ENCODE measurements around the gene DGKI. TPM values are rescaled to one million over a fixed set of nuclear protein-coding genes. Genes with fewer than 3 reads are reported as not detected.

The DGKI gene
- total RNA-seq, 1 experiment from 2014 or later: 0.55 TPM

- H3T11ph ChIP-seq (ENCODE audit: low read length): no peak overlapping the region
- H2BK12ac ChIP-seq (ENCODE audit: insufficient read length, low read depth, low read length): no peak overlapping the region
- H3K56ac ChIP-seq (ENCODE audit: insufficient read length, low read depth, low read length): no peak overlapping the region
- H4K91ac ChIP-seq (ENCODE audit: insufficient read length, low read depth, low read length): no peak overlapping the region
- peaks cover 0 to 1% of the 10 kb centered on the region in 2 experiments; a peak in 1 of 5 replicates for H3K9me3 Mint-ChIP-seq
- no peak overlapping the region for H3K27ac Mint-ChIP-seq
- H3K4me1 Mint-ChIP-seq: peaks cover 38 to 41% of the 10 kb centered on the region in 2 experiments
- no peaks in the 10 kb centered on the region for H4K20me1 ChIP-seq (ENCODE audit: control insufficient read depth, insufficient read depth, insufficient read length)
- H3K23me2 ChIP-seq (ENCODE audit: insufficient read length, low read depth, low read length, poor library complexity, severe bottlenecking): no peaks in the 10 kb centered on the region
- no peaks in the 10 kb centered on the region for H3K27me3 Mint-ChIP-seq (ENCODE audit: low read depth)
- WGBS (ENCODE audit: extremely low coverage, insufficient read length, low lambda C conversion rate): no CpG with 5 or more reads among the region's 3 CpGs
- H3K79me1 ChIP-seq (ENCODE audit: insufficient read depth, low read depth, low read length, poor library complexity, severe bottlenecking): no peaks in the 10 kb centered on the region
- DNase-seq: no peak
- H2AK5ac ChIP-seq (ENCODE audit: insufficient read length, low read length): no peak overlapping the region
- no peak overlapping the region for H3K23ac ChIP-seq (ENCODE audit: insufficient read length, low read depth, low read length)
- H3K4me3 Mint-ChIP-seq: no peak overlapping the region; a peak in 1 of 5 replicates
- H4K8ac ChIP-seq (replicated peaks; ENCODE audit: insufficient read length, low read depth, low read length): no peak overlapping the region
- peaks cover 10% of the 10 kb centered on the region for H3K4me1 ChIP-seq (ENCODE audit: insufficient read depth, low read length)
- no peak overlapping the region for H3K18ac ChIP-seq (ENCODE audit: insufficient read length, low read depth, low read length)
- H2BK120ac ChIP-seq (ENCODE audit: low read depth, low read length, poor library complexity, severe bottlenecking): no peak overlapping the region
- H4K5ac ChIP-seq (ENCODE audit: insufficient read length, low read depth, low read length): no peak overlapping the region
- H3K4me2 ChIP-seq (ENCODE audit: insufficient read depth, insufficient read length, low read length): no peak overlapping the region
- H3K9me3 ChIP-seq (ENCODE audit: control insufficient read depth, low read depth, low read length): no peaks in the 10 kb centered on the region
- peaks cover 0 to 1% (median 0%) of the 10 kb centered on the region in 3 experiments; a peak in 3 of 7 replicates for H3K36me3 Mint-ChIP-seq (ENCODE audit: insufficient read depth in 1 of 3, low read depth in 3 of 3)
- no peak overlapping the region for H3K27ac ChIP-seq (ENCODE audit: insufficient read length, low read depth, low read length)
- H3K27me3 ChIP-seq (ENCODE audit: insufficient read depth, low read length): no peaks in the 10 kb centered on the region
- H2BK20ac ChIP-seq (ENCODE audit: low read depth, low read length, poor library complexity, severe bottlenecking): no peak overlapping the region
- no peak overlapping the region for H2BK5ac ChIP-seq (ENCODE audit: insufficient read length, low read length)
- TF ChIP-seq, protein P1, sequence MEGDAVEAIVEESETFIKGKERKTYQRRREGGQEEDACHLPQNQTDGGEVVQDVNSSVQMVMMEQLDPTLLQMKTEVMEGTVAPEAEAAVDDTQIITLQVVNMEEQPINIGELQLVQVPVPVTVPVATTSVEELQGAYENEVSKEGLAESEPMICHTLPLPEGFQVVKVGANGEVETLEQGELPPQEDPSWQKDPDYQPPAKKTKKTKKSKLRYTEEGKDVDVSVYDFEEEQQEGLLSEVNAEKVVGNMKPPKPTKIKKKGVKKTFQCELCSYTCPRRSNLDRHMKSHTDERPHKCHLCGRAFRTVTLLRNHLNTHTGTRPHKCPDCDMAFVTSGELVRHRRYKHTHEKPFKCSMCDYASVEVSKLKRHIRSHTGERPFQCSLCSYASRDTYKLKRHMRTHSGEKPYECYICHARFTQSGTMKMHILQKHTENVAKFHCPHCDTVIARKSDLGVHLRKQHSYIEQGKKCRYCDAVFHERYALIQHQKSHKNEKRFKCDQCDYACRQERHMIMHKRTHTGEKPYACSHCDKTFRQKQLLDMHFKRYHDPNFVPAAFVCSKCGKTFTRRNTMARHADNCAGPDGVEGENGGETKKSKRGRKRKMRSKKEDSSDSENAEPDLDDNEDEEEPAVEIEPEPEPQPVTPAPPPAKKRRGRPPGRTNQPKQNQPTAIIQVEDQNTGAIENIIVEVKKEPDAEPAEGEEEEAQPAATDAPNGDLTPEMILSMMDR (conservative IDR thresholded peaks at IDR 0.05): no peak
- no peak overlapping the region for H3K4ac ChIP-seq (ENCODE audit: low read depth, low read length)
- H3K79me2 ChIP-seq (ENCODE audit: insufficient read depth, low read length): no peaks in the 10 kb centered on the region
- no peak overlapping the region for H2AFZ ChIP-seq (ENCODE audit: low read length)
- no peak overlapping the region for H2BK15ac ChIP-seq (ENCODE audit: low read depth, low read length)
- no peak overlapping the region for H3K9ac ChIP-seq (ENCODE audit: extremely low read depth, insufficient read length, low read length)
- no peak overlapping the region for H3K14ac ChIP-seq (ENCODE audit: insufficient read depth, low read length)
Measured at GRCh38 chr7:137656850-137657232, 189.9 kb downstream of the DGKI start.
